Nephron progenitor cell (in vitro differentiated cells): ENCODE data around the gene EEF1E1.

Experiments
- DNase-seq: peaks from one replicate; pipeline ENCODE4 v3.0.0; 2021
- H3K27ac Mint-ChIP-seq: 2 replicates; pipeline ENCODE4 v1.8.0; 2021; ENCODE audit warnings: mild to moderate bottlenecking, moderate library complexity, mixed read lengths
- H3K27me3 Mint-ChIP-seq: 2 replicates; pipeline ENCODE4 v1.8.0; 2021; ENCODE audit warnings: mild to moderate bottlenecking, low read depth, mixed read lengths; ENCODE audit not compliant: poor library complexity
- H3K36me3 Mint-ChIP-seq: 2 replicates; pipeline ENCODE4 v1.8.0; 2021; ENCODE audit warnings: low read depth, mixed read lengths
- H3K4me1 Mint-ChIP-seq: 2 replicates; pipeline ENCODE4 v1.8.0; 2021; ENCODE audit warnings: mixed read lengths
- H3K4me3 Mint-ChIP-seq: 2 replicates; pipeline ENCODE4 v1.8.0; 2021; ENCODE audit warnings: mild to moderate bottlenecking, moderate library complexity, mixed read lengths
- H3K9me3 Mint-ChIP-seq: 2 replicates; pipeline ENCODE4 v1.8.0; 2021; ENCODE audit warnings: mild to moderate bottlenecking, moderate library complexity, mixed read lengths
- TF ChIP-seq, protein P1 (sequence below): fragments of 200-600 bp; sonication (generic); IDR thresholded peaks from 2 replicates; pipeline ENCODE4 v1.5.0; 2021; ENCODE audit warnings: antibody characterized with exemption

EEF1E1 gene

GRCh38 chr6:8064638-8065518 lies 37.5 kb downstream of the EEF1E1 start:
- Mint-ChIP-seq H3K4me3 (peak overlapping the region; percentile 97), H3K36me3 (peaks cover 6% of the 10 kb centered on the region), H3K9me3 (no peaks in the 10 kb centered on the region), H3K4me1 (peaks cover 35% of the 10 kb centered on the region), H3K27me3 (no peaks in the 10 kb centered on the region), H3K27ac (peak overlapping the region; percentile 66)
- no peak for DNase-seq
- TF ChIP-seq, protein P1, sequence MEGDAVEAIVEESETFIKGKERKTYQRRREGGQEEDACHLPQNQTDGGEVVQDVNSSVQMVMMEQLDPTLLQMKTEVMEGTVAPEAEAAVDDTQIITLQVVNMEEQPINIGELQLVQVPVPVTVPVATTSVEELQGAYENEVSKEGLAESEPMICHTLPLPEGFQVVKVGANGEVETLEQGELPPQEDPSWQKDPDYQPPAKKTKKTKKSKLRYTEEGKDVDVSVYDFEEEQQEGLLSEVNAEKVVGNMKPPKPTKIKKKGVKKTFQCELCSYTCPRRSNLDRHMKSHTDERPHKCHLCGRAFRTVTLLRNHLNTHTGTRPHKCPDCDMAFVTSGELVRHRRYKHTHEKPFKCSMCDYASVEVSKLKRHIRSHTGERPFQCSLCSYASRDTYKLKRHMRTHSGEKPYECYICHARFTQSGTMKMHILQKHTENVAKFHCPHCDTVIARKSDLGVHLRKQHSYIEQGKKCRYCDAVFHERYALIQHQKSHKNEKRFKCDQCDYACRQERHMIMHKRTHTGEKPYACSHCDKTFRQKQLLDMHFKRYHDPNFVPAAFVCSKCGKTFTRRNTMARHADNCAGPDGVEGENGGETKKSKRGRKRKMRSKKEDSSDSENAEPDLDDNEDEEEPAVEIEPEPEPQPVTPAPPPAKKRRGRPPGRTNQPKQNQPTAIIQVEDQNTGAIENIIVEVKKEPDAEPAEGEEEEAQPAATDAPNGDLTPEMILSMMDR, result no peak

DNA sequence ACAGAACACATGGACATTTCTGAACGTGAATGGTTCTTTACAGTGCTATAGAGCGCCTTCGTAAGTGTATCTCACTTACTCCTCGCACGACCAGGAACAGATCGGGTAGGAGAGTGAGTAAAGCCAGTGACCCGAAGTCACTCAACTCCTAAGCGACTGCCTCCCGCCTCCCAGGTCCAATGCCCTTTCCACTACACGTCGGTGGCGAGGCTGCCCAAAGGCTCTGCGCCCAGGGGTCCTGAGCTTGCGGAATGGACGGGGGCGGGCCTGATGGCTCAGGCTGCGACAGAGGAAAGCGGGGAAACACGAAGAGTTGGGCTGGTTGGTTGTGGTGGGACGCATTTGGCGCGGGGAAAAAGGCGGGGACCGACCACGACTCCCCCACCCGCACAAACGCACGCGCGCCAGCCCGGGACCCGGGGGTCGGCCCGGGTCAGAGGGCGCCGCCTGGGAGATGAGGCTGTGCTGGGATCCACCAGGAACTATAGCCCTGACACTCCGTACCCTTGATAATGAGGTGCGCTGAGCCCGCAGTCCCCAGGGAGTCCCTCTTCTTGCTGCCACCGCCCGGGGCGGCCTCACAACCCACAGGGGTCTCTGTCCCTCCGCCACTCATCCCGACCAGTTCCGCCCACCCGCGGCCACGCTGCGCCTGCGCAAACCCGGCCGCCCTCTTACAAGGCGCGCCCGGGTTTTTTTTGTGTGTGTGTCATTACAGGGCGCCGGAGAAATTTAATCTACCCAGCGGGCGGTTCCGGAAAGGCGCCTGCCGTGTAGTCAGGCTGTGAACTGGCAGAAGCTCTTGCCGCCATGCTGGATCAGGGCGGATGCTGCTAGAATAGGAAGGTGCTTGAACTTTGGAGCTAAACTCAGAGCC lies 38.3 kb downstream of the EEF1E1 start, which contains the start of gene BLOC1S5:
BLOC1S5 (minus strand) TSS at position 629 of the 877 bp plus-strand sequence; CDS start at position 616, 13 bp downstream.
- H3K4me1 Mint-ChIP-seq, result peaks cover 28% of the 10 kb centered on the region
- H3K9me3 Mint-ChIP-seq, result no peaks in the 10 kb centered on the region
- peak; percentile 97 for DNase-seq
- H3K27me3 Mint-ChIP-seq, result no peaks in the 10 kb centered on the region
- TF ChIP-seq, protein P1, result no peak
- peak within 1 kb of the TSS; percentile 98 for H3K27ac Mint-ChIP-seq
- H3K4me3 Mint-ChIP-seq, result peak within 1 kb of the TSS; percentile 97
- H3K36me3 Mint-ChIP-seq, result peaks cover 6% of the 10 kb centered on the region

DNA sequence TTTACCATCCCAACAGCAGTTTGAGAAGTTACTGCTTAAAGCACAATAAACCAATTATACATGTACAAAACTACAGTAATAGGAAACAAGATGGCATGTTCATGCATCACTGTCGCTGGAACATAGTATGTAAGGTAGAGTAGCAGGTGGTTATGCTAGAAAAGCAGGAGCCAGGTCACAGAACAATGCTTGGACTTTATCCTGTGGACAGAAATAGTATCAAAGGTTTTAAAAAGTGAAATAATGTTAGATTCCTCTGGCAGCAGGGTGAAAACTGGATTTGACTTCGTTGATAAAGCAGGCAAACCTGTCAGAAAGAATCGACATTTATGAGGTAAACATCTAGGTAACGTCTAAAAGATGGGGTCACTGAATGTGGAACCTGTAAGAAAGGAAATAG lies 40.6 kb downstream of the EEF1E1 start:
- H3K4me3 Mint-ChIP-seq, result no peak overlapping the region
- no peaks in the 10 kb centered on the region for H3K27me3 Mint-ChIP-seq
- no peaks in the 10 kb centered on the region for H3K9me3 Mint-ChIP-seq

DNA sequence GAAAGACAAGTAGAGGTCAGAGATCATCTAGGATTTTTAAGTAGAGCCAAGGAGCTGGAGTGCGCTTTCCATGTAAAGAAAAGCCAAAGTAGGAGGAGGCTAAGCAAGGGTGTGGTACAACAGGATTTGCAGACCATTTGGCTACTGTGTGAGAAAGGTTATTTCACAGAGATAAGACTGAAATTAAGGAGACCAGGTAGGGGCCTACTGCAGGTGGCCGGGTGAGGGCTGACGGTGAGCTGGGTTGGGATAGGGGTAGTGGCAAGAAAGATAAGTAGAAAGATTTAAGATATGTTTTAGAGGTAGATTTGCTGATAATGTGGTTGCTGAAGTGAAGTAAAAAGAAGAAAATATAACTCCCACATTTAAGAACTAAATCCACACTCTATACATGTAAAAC lies 42.0 kb downstream of the EEF1E1 start:
- no peak overlapping the region for H3K27ac Mint-ChIP-seq
- peaks cover 30% of the 10 kb centered on the region for H3K36me3 Mint-ChIP-seq
- no peak overlapping the region for H3K4me3 Mint-ChIP-seq
- H3K9me3 Mint-ChIP-seq, result no peaks in the 10 kb centered on the region
- no peaks in the 10 kb centered on the region for H3K27me3 Mint-ChIP-seq
- H3K4me1 Mint-ChIP-seq, result peaks cover 36% of the 10 kb centered on the region
- no peak for DNase-seq
- TF ChIP-seq, protein P1, result no peak

More for the DNA sequence above, 40.6 kb downstream of the EEF1E1 start:
- Mint-ChIP-seq H3K27ac (no peak overlapping the region), H3K36me3 (peaks cover 18% of the 10 kb centered on the region), H3K4me1 (peaks cover 36% of the 10 kb centered on the region)
- no peak for DNase-seq
- TF ChIP-seq, protein P1, result no peak

DNA sequence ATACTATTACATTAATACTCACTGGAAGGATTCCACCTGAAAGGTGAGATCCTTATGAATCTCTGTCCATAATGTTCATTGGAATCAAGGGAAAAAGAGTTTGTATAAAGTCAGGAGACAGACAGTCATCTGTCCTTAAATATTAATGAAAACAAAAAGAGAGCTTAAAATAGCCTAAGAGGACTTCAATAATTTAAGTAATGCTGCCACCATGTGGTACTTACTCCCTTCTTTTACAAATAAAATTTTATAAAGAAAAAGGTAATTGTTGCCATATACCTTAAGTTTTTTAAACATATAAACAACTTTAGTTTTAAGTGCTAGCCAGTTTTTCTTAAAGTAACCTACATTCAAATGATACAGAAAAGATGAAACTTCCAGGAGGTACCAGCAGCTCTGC lies 43.2 kb downstream of the EEF1E1 start:
- Mint-ChIP-seq H3K9me3 (no peaks in the 10 kb centered on the region), H3K36me3 (peaks cover 40% of the 10 kb centered on the region), H3K27ac (no peak overlapping the region), H3K4me1 (peaks cover 36% of the 10 kb centered on the region), H3K4me3 (no peak overlapping the region), H3K27me3 (no peaks in the 10 kb centered on the region)
- no peak for DNase-seq
- TF ChIP-seq, protein P1, result peak; percentile 28
